Stomach (tissue), 4 donors: ENCODE data around the gene GNAI1.

Experiments used
- EP300 ChIP-seq: sonication (generic); formaldehyde crosslinking; IDR thresholded peaks from one replicate; pipeline ENCODE4 v1.6.1; 2017; ENCODE audit warnings: antibody characterized with exemption
- POLR2AphosphoS5 ChIP-seq, 3 donors: sonication (generic); formaldehyde crosslinking; IDR thresholded peaks; one replicate each; pipeline ENCODE4 v1.6.1; 2016; ENCODE audit warnings: antibody characterized with exemption in 3 of 3

DNA sequence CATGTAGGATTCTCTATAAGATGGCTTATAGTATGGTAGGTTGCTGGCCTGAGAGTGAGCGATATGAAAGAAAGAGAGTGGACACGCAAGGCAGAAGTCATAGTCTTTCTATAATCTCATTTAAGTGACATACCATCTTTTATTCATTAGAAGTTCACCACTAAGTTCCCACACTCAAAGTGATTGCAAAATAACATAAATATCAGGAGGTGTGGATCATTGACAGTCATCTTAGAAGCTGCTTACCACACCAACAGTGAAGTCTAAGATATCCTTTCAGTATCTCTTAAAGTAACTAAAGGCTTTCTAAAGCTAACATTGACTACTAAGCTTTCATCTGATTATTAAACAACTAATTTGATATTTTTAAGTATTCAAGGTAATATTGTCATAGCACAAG, 36.9 kb upstream of the GNAI1 start:
- TF ChIP-seq POLR2AphosphoS5 (IDR thresholded peaks at IDR 0.05) (no peak), EP300 (no peak)
